ENCODE measurements around the gene SPTSSA. TPM values are rescaled to one million over a fixed set of nuclear protein-coding genes. Genes with fewer than 3 reads are reported as not detected.

Gene SPTSSA
- total RNA-seq, 1 donor from 2014 or later, result 26.6 TPM

DNA sequence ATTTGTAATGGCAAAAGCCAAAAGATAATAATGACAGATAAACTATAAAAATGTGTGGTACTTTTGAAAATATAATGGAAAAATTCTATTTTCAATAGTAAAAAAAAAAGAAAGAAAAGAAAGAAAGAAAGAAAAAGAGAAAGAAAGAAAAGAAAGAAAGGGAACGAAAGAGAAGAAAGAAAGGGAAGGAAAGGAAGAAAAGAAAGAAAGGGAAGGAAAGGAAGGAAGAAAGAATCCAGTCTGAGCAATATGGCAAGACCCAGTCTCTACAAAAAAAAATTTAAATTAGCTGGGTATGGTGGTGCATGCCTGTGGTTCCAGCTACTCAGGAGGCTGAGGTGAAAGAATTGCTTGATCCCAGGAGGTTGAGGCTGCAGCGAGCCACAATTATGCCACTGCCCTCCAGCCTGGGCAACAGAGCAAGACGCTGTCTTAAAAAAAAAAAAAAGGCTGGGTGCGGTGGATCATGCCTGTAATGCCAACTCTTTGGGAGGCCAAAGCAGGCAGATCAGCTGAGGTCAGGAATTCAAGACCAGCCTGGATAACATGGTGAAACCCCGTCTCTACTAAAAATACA lies 39.1 kb upstream of the SPTSSA start:
- TF ChIP-seq CTCF (IDR thresholded peaks at IDR 0.05; ENCODE audit: insufficient read depth, low read depth, low read length) (no peak), EZH2 (IDR thresholded peaks at IDR 0.05; ENCODE audit: insufficient read depth, low read length) (no peak)
- H3K9me3 ChIP-seq (ENCODE audit: insufficient read depth, low read depth, low read length), result no peaks in the 10 kb centered on the region
- no peak overlapping the region for H3K9ac ChIP-seq (ENCODE audit: low read length)
- no peak overlapping the region for H3K4me3 ChIP-seq (ENCODE audit: insufficient read depth, low read depth, low read length)
- no peaks in the 10 kb centered on the region for H3K79me2 ChIP-seq (ENCODE audit: insufficient read depth, low read length)
- FAIRE-seq, result no peak
- H3K36me3 Mint-ChIP-seq (ENCODE audit: low read depth, unreplicated experiment), result no peaks in the 10 kb centered on the region
- H3K4me3 Mint-ChIP-seq (ENCODE audit: unreplicated experiment), result no peak overlapping the region
- no peaks in the 10 kb centered on the region for H4K20me1 ChIP-seq (ENCODE audit: insufficient read depth, low read length)
- H3K27ac ChIP-seq (ENCODE audit: low read depth, low read length), result no peak overlapping the region
- no peaks in the 10 kb centered on the region for H3K27me3 ChIP-seq (ENCODE audit: insufficient read depth, low read length)
- peaks cover 34% of the 10 kb centered on the region for H3K4me1 ChIP-seq (ENCODE audit: insufficient read depth, low read length)
- H3K4me2 ChIP-seq (ENCODE audit: low read length), result no peak overlapping the region
- H3K27ac Mint-ChIP-seq (ENCODE audit: unreplicated experiment), result no peak overlapping the region
- H3K9me3 Mint-ChIP-seq (ENCODE audit: unreplicated experiment), result no peaks in the 10 kb centered on the region
- H3K27me3 Mint-ChIP-seq (ENCODE audit: low read depth, unreplicated experiment), result no peaks in the 10 kb centered on the region
- DNase-seq (ENCODE audit: low read depth), result peak; percentile 32
- H3K36me3 ChIP-seq (ENCODE audit: insufficient read depth, low read length), result no peaks in the 10 kb centered on the region
- H3K4me1 Mint-ChIP-seq (ENCODE audit: low read depth, unreplicated experiment), result peaks cover 29% of the 10 kb centered on the region
- no peak overlapping the region for H2AFZ ChIP-seq (ENCODE audit: low read depth, low read length)

- H3K4me3 ChIP-seq (ENCODE audit: insufficient read depth, low read depth, low read length), result no peak overlapping the region
- H3K4me2 ChIP-seq (ENCODE audit: low read length), result no peak overlapping the region
- Mint-ChIP-seq H3K4me3 (ENCODE audit: unreplicated experiment) (no peak overlapping the region), H3K36me3 (ENCODE audit: low read depth, unreplicated experiment) (no peaks in the 10 kb centered on the region), H3K9me3 (ENCODE audit: unreplicated experiment) (no peaks in the 10 kb centered on the region), H3K27me3 (ENCODE audit: low read depth, unreplicated experiment) (no peaks in the 10 kb centered on the region), H3K27ac (ENCODE audit: unreplicated experiment) (no peak overlapping the region), H3K4me1 (ENCODE audit: low read depth, unreplicated experiment) (peaks cover 29% of the 10 kb centered on the region)
- peaks cover 34% of the 10 kb centered on the region for H3K4me1 ChIP-seq (ENCODE audit: insufficient read depth, low read length)
- no peak overlapping the region for H2AFZ ChIP-seq (ENCODE audit: low read depth, low read length)
- no peak overlapping the region for H3K9ac ChIP-seq (ENCODE audit: low read length)
- H3K79me2 ChIP-seq (ENCODE audit: insufficient read depth, low read length), result no peaks in the 10 kb centered on the region
- no peaks in the 10 kb centered on the region for H3K9me3 ChIP-seq (ENCODE audit: insufficient read depth, low read depth, low read length)
- no peaks in the 10 kb centered on the region for H4K20me1 ChIP-seq (ENCODE audit: insufficient read depth, low read length)
- DNase-seq (ENCODE audit: low read depth), result peak; percentile 18
- no peaks in the 10 kb centered on the region for H3K27me3 ChIP-seq (ENCODE audit: insufficient read depth, low read length)
- FAIRE-seq, result no peak
- no peak overlapping the region for H3K27ac ChIP-seq (ENCODE audit: low read depth, low read length)
- TF ChIP-seq CTCF (IDR thresholded peaks at IDR 0.05; ENCODE audit: insufficient read depth, low read depth, low read length) (peak; percentile 4), EZH2 (IDR thresholded peaks at IDR 0.05; ENCODE audit: insufficient read depth, low read length) (no peak)
- no peaks in the 10 kb centered on the region for H3K36me3 ChIP-seq (ENCODE audit: insufficient read depth, low read length)
Observed at GRCh38 chr14:34498684-34499412, 36.8 kb upstream of the SPTSSA start.

Measured in astrocyte (in vitro differentiated cells and primary cell).